Astrocyte of the spinal cord (primary cell): ENCODE data around the gene SEPTIN14.
"Not testable (repeated sequence)": the region's sequence is repeated elsewhere in the genome, so short reads cannot be mapped to it uniquely, and the experiment has no call there.

Source experiments
- DNase-seq: peaks from one replicate; pipeline ENCODE4 v3.0.0; 2011; ENCODE audit warnings: low read depth, low spot score
- H3K4me3 ChIP-seq: 2 replicates; pipeline ENCODE4 v1.5.1; 2011; ENCODE audit warnings: low read depth, mild to moderate bottlenecking, low read length, moderate library complexity
- in situ Hi-C: cut with HindIII; loops from 2 replicates; pipeline ENCODE4 v1.10.0; 2017; ENCODE audit warnings: low sequenced_read_pairs
- TF ChIP-seq, protein P1 (sequence below): IDR thresholded peaks from 2 replicates; pipeline ENCODE4 v1.5.1; 2012; ENCODE audit warnings: low read depth, mild to moderate bottlenecking, low read length, inconsistent platforms

The SEPTIN14 gene

DNA sequence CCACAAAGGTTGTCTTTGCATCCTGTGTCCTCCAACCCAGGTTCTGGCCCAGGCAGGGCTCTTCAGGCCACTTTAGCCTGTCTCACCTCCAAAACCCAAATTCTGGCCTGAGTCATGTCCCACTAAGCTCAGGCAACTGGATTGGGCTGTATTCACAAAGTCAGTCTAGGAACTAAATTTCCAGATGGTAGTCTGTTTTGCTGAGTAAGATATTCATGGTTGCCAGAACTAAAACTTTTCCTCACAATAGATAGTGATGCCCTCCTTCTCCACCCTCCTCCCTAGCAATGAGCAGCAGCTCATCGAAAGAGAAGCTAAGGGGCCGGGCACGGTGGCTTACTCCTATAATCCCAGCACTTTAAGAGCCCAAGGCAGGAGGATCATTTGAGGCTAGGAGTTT lies 21.8 kb upstream of the SEPTIN14 start:
- H3K4me3 ChIP-seq = no peak overlapping the region
- in situ Hi-C loops = no loop called here
- TF ChIP-seq, protein P1, sequence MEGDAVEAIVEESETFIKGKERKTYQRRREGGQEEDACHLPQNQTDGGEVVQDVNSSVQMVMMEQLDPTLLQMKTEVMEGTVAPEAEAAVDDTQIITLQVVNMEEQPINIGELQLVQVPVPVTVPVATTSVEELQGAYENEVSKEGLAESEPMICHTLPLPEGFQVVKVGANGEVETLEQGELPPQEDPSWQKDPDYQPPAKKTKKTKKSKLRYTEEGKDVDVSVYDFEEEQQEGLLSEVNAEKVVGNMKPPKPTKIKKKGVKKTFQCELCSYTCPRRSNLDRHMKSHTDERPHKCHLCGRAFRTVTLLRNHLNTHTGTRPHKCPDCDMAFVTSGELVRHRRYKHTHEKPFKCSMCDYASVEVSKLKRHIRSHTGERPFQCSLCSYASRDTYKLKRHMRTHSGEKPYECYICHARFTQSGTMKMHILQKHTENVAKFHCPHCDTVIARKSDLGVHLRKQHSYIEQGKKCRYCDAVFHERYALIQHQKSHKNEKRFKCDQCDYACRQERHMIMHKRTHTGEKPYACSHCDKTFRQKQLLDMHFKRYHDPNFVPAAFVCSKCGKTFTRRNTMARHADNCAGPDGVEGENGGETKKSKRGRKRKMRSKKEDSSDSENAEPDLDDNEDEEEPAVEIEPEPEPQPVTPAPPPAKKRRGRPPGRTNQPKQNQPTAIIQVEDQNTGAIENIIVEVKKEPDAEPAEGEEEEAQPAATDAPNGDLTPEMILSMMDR = no peak
- no peak for DNase-seq

DNA sequence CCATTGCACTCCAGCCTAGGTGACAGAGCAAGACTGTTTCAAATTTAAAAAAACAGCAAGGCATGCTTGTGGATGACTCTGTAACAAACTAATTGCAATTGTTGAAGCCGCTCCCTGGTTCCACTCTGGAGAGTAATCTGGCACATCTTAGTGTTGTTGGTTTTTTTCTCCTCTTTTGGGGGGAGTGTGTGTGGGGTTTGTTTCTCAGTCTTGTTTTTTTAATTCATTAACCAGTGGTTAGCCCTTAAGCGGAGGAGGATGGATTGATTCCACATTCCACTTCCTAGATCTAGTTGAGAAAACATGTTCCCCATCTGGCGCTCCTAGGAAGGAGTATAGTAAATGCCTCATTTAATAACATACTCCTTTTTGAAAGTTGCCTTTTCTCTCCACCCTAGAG lies 16.1 kb upstream of the SEPTIN14 start:
- DNase-seq = no peak
- TF ChIP-seq, protein P1 = no peak
- in situ Hi-C loops = no loop called here
- H3K4me3 ChIP-seq = no peak overlapping the region

DNA sequence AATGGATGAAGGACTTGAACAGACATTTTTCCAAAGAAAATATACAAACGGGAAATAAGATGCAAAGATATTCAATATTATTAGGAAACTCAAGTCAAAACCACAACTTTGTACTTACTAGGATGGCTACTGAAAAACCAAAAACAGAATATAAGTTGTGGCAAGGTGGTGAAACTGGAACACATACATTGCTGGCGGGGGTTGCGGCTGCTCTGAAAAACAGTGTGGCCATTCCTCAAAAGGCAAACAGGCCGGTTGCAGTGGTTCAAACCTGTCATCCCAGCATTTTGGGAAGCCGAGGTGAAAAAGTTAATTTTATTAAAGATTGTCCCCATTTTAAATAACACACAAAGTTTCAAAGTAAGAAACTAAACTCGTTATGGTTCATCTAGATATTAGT lies 14.8 kb upstream of the SEPTIN14 start:
- DNase-seq = no peak
- in situ Hi-C loops = no loop called here
- no peak overlapping the region for H3K4me3 ChIP-seq
- TF ChIP-seq, protein P1 = no peak

DNA sequence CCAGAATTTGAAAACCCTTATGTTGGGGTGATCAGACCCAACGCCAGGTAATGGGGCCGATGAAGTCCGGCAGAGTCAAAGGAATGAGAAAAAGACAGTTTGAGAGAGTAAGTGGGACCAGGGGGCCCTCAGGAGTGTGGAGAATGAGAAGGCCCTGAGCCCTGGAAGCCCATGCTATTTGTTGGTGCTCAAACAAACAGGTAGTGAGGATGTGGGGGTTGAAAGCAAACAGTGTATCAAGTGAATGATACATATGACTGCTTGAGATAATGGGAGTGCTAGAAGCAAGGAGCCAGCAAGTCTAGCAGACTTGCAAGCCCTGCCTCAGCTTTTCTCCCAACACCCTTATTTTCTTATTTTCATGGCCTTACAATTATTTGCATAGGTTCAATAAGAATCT lies 11.2 kb upstream of the SEPTIN14 start:
- no peak overlapping the region for H3K4me3 ChIP-seq
- no peak for DNase-seq
- TF ChIP-seq, protein P1 = no peak
- in situ Hi-C loops = no loop called here

DNA sequence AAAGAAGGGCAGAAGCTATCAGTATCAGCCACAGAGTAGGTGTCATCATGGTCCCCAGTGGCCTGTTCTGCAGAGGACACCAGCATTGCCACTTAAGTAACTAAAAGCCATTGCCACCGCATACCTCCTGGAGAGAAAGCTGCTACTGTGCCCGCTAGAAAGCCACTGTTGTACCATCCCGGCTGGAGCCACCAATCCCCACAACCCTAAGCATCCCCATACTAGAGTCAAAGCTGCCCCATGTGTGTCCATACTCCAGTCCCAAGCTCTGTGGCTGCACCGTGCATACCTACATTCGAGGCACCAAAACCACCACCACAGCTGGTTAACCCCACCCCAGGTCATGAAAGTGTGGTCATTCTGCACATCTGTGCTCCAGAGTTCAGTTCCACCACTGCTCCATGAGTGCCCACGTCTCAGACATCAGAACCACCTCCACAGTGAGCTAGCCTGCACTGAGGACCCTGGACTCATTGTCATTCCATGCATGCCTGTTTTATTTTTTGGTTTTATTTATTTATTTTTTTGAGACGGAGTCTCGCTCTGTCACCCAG lies 9.5 kb upstream of the SEPTIN14 start:
- DNase-seq = no peak
- TF ChIP-seq, protein P1 = no peak
- no peak overlapping the region for H3K4me3 ChIP-seq
- in situ Hi-C loops = no loop called here

DNA sequence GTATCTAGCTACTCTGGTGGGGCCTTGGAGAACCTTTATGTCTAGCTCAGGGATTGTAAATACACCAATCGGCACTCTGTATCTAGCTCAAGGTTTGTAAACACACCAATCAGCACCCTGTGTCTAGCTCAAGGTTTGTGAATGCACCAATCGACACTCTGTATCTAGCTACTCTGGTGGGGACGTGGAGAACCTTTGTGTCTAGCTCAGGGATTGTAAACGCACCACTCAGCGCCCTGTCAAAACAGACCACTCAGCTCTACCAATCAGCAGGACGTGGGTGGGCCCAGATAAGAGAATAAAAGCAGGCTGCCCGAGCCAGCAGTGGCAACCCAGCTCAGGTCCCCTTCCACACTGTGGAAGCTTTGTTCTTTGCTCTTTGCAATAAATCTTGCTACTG lies 6.4 kb upstream of the SEPTIN14 start:
- DNase-seq, in situ Hi-C loops: not testable (repeated sequence)

DNA sequence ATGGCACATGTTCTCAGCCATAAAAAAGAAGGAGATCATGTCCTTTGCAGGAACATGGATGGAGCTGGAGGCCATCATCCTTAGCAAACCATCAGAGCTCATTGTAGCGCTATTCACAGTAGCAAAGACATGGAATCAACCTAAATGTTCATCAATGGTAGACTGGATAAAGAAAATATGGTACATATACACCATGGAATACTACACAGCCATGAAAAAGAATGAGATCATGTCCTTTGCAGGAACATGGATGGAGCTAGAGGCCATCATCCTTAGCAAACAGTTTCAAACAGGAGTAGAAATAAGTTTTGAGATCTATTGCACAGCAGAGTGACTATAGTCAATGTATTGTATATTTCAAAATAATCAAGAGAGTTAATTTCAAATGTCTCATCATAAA lies 17.4 kb downstream of the SEPTIN14 start:
- in situ Hi-C loops, H3K4me3 ChIP-seq, DNase-seq: not testable (repeated sequence)

More for the DNA sequence above, 6.4 kb upstream of the SEPTIN14 start:
- H3K4me3 ChIP-seq = not testable (repeated sequence)

DNA sequence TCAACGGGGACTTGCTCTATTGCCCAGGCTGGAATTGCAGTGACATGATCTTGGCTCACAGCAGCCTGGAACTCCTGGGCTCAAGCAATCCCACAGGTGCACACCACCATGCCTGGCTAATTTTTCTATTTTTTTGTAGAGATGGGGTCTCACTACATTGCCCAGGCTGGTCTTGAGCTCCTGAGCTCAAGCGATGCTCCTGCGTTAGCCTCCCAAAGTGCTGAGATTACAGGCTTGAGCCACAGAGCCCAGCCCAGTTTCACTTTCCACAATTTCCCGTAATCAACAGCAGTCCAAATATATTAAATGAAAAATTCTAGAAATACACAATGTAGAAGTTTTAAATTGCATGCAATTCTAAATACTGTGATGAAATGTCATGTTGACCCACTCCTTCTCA lies 24.0 kb downstream of the SEPTIN14 start:
- no peak for DNase-seq
- in situ Hi-C loops = no loop called here
- H3K4me3 ChIP-seq = no peak overlapping the region
- TF ChIP-seq, protein P1 = no peak
